ENCODE data around the gene SHROOM4. TPM values are rescaled to one million over a fixed set of nuclear protein-coding genes. Genes with fewer than 3 reads are reported as not detected.

SHROOM4 gene
- total RNA-seq, 4 donors from 2014 or later: 2.7 to 8.8 (median 4.3) TPM

GRCh38 chrX:50614460-50614859 is 199.5 kb downstream of the SHROOM4 start:
- no peaks in the 10 kb centered on the region for H3K4me1 ChIP-seq
- intact Hi-C loops (cut with DNase I): no loop called here
- H3K27ac ChIP-seq: no peak overlapping the region
- DNase-seq: no peak
- TF ChIP-seq CTCF (IDR thresholded peaks at IDR 0.05) (no peak), POLR2A (IDR thresholded peaks at IDR 0.05) (no peak)
- 35 to 75% methylated on average over 1 of the region's 1 CpG for WGBS, 2 donors
- no peaks in the 10 kb centered on the region for H3K27me3 ChIP-seq
- H3K9me3 ChIP-seq: no peaks in the 10 kb centered on the region
- H3K36me3 ChIP-seq: no peaks in the 10 kb centered on the region
- no peak overlapping the region for H3K4me3 ChIP-seq

GRCh38 chrX:50613846-50614245 is 200.1 kb downstream of the SHROOM4 start:
- Histone ChIP-seq H3K4me1 (no peaks in the 10 kb centered on the region), H3K4me3 (no peak overlapping the region), H3K36me3 (no peaks in the 10 kb centered on the region), H3K27ac (no peak overlapping the region), H3K9me3 (no peaks in the 10 kb centered on the region), H3K27me3 (no peaks in the 10 kb centered on the region)
- no peak for DNase-seq
- TF ChIP-seq CTCF (IDR thresholded peaks at IDR 0.05) (no peak), POLR2A (IDR thresholded peaks at IDR 0.05) (no peak)
- intact Hi-C loops (cut with DNase I): no loop called here
- WGBS, 2 donors: 9 to 23% methylated on average over 2 of the region's 2 CpGs

- Histone ChIP-seq H3K27me3 (no peaks in the 10 kb centered on the region), H3K27ac (no peak overlapping the region), H3K9me3 (no peaks in the 10 kb centered on the region), H3K4me1 (no peaks in the 10 kb centered on the region), H3K36me3 (peaks cover 0 to 7% (median 0%) of the 10 kb centered on the region in 3 donors), H3K4me3 (no peak overlapping the region)
- no peak for DNase-seq
- intact Hi-C loops (cut with DNase I): no loop called here
- TF ChIP-seq CTCF (IDR thresholded peaks at IDR 0.05) (no peak), POLR2A (IDR thresholded peaks at IDR 0.05) (no peak)
These were observed 204.2 kb downstream of the SHROOM4 start for GRCh38 chrX:50609796-50610195.

- Histone ChIP-seq H3K9me3 (no peaks in the 10 kb centered on the region), H3K27ac (no peak overlapping the region), H3K4me3 (no peak overlapping the region), H3K36me3 (peaks cover 0 to 7% (median 0%) of the 10 kb centered on the region in 3 donors), H3K27me3 (no peaks in the 10 kb centered on the region), H3K4me1 (no peaks in the 10 kb centered on the region)
- 21 to 64% methylated on average over 3 of the region's 3 CpGs for WGBS, 2 donors
- TF ChIP-seq POLR2A (IDR thresholded peaks at IDR 0.05): no peak
- TF ChIP-seq CTCF (IDR thresholded peaks at IDR 0.05): no peak
- no peak for DNase-seq
- intact Hi-C loops (cut with DNase I): no loop called here
These were observed 207.6 kb downstream of the SHROOM4 start for GRCh38 chrX:50606300-50606950.

GRCh38 chrX:50596056-50596455 is 217.9 kb downstream of the SHROOM4 start:
- DNase-seq: no peak
- Histone ChIP-seq H3K27me3 (no peaks in the 10 kb centered on the region), H3K27ac (no peak overlapping the region), H3K4me3 (no peak overlapping the region), H3K4me1 (no peaks in the 10 kb centered on the region), H3K36me3 (peaks cover 0 to 5% (median 0%) of the 10 kb centered on the region in 3 donors), H3K9me3 (no peaks in the 10 kb centered on the region)
- intact Hi-C loops (cut with DNase I): no loop called here
- no peak for TF ChIP-seq CTCF (IDR thresholded peaks at IDR 0.05)
- no peak for TF ChIP-seq POLR2A (IDR thresholded peaks at IDR 0.05)

Data from esophagus squamous epithelium (tissue), 5 donors.